HepG2 (cell line): ENCODE measurements around the gene GPR107. TPM values are rescaled to one million over a fixed set of nuclear protein-coding genes. Genes with fewer than 3 reads are reported as not detected.
A peak's percentile ranks its signal among the peaks of the same experiment; 100 is the strongest.

Experiments used
- ARNTL ChIP-seq: sonication (generic); formaldehyde crosslinking; IDR thresholded peaks from 2 replicates; pipeline ENCODE4 v1.4.0; 2020; ENCODE audit warnings: mild to moderate bottlenecking, missing genetic modification reagents
- GABPA ChIP-seq, 2 experiments: IDR thresholded peaks; 2 replicates each; pipeline ENCODE4 v1.6.1; 2011 to 2016; ENCODE audit warnings: low read depth in 2 of 2, low read length in 1 of 2, missing biosample characterization in 1 of 2, missing genetic modification characterization in 1 of 2
- GTF2F1 ChIP-seq: fragments of 150-350 bp; IDR thresholded peaks from 2 replicates; pipeline ENCODE4 v1.6.1; 2014; ENCODE audit warnings: low read length
- HOXA7 ChIP-seq: sonication (generic); formaldehyde crosslinking; IDR thresholded peaks from 2 replicates; pipeline ENCODE4 v1.8.1; 2022; ENCODE audit warnings: mild to moderate bottlenecking, missing genetic modification reagents, moderate library complexity
- KAT8 ChIP-seq: IDR thresholded peaks from 2 replicates; pipeline ENCODE4 v1.6.1; 2016; ENCODE audit warnings: missing genetic modification reagents, missing compliant biosample characterization
- KMT2B ChIP-seq: IDR thresholded peaks from 2 replicates; pipeline ENCODE4 v1.6.1; 2016; ENCODE audit warnings: missing genetic modification reagents, missing compliant biosample characterization
- NR2F6 ChIP-seq, 2 experiments: IDR thresholded peaks; 2 replicates each; pipeline ENCODE4 v1.6.1; 2016; ENCODE audit warnings: antibody characterized with exemption in 1 of 2, mild to moderate bottlenecking in 1 of 2
- PPARG ChIP-seq: conservative IDR thresholded peaks from 2 replicates; pipeline ENCODE4 v1.6.1; 2016; ENCODE audit warnings: missing biosample characterization, missing genetic modification reagents
- SAFB2 ChIP-seq: sonication (generic); formaldehyde crosslinking; IDR thresholded peaks from 2 replicates; pipeline ENCODE4 v1.5.1; 2020; ENCODE audit warnings: missing genetic modification reagents, low read depth, mild to moderate bottlenecking, borderline replicate concordance
- SOX6 ChIP-seq, 2 experiments: fragments of 450-650 bp in 1 of 2; sonication (generic) in 1 of 2; formaldehyde crosslinking in 1 of 2; IDR thresholded peaks; 2 replicates each; pipeline versions ENCODE4 v1.4.0 to v1.6.1; 2017 to 2020; ENCODE audit warnings: antibody characterized with exemption in 1 of 2, mild to moderate bottlenecking in 1 of 2, missing genetic modification reagents in 1 of 2
- ZNF292 ChIP-seq: sonication (generic); formaldehyde crosslinking; IDR thresholded peaks from 2 replicates; pipeline ENCODE4 v1.8.1; 2022; ENCODE audit warnings: mild to moderate bottlenecking, low read depth, missing genetic modification reagents, borderline replicate concordance
- ZNF343 ChIP-seq: sonication (generic); formaldehyde crosslinking; IDR thresholded peaks from 2 replicates; pipeline ENCODE4 v1.4.0; 2020; ENCODE audit warnings: mild to moderate bottlenecking, missing genetic modification reagents
- ZNF496 ChIP-seq: sonication (generic); formaldehyde crosslinking; IDR thresholded peaks from 2 replicates; pipeline ENCODE4 v1.8.1; 2023; ENCODE audit warnings: mild to moderate bottlenecking, moderate library complexity, missing genetic modification reagents; ENCODE audit not compliant: insufficient replicate concordance
- ZNF839 ChIP-seq: sonication (generic); formaldehyde crosslinking; IDR thresholded peaks from 2 replicates; pipeline ENCODE4 v1.4.0; 2020; ENCODE audit warnings: missing genetic modification reagents, mild to moderate bottlenecking, borderline replicate concordance
- polyA plus RNA-seq, 8 experiments: library from polyadenylated mRNA; depleted of rRNA in 3 of 8; stranded (reverse) in 7 of 8; unstranded in 1 of 8; fragments of >200 nt; fragmentation: Illumina TruSeq in 4 of 8; extraction: Trizol in 4 of 8; gene quantifications; 2 replicates each; pipeline versions ENCODE4 v1.2.1 to v1.2.3, GENCODE V29; 2011 to 2016; ENCODE audit warnings: low read depth in 4 of 8, missing spikeins in 1 of 8, mixed read lengths in 1 of 8; ENCODE audit not compliant: insufficient read depth in 1 of 8
- total RNA-seq, 5 experiments: library from RNA; depleted of rRNA; stranded (reverse); fragments of >200 nt; fragmentation: Illumina TruSeq; extraction: Trizol; gene quantifications; 2 replicates each; pipeline ENCODE4 v1.2.3, GENCODE V29; 2016; ENCODE audit warnings: low read depth in 1 of 5
- TF ChIP-seq, protein P1 (sequence below): sonication (generic); formaldehyde crosslinking; IDR thresholded peaks from 2 replicates; pipeline ENCODE4 v1.5.0; 2020; ENCODE audit warnings: mild to moderate bottlenecking, missing genetic modification reagents, moderate library complexity
- TF ChIP-seq, protein P2 (sequence below): sonication (generic); formaldehyde crosslinking; IDR thresholded peaks from 2 replicates; pipeline ENCODE4 v1.4.0; 2020; ENCODE audit warnings: missing genetic modification reagents
- TF ChIP-seq, protein P3 (sequence below): IDR thresholded peaks from 2 replicates; pipeline ENCODE4 v1.6.1; 2012; ENCODE audit warnings: low read depth, low read length, improper control_type of control experiment
- TF ChIP-seq, protein P4 (sequence below): sonication (generic); formaldehyde crosslinking; IDR thresholded peaks from 2 replicates; pipeline ENCODE4 v1.4.0; 2020; ENCODE audit warnings: missing genetic modification reagents; ENCODE audit errors: not compliant biosample characterization
- TF ChIP-seq, protein P5 (sequence below): sonication (generic); formaldehyde crosslinking; IDR thresholded peaks from 2 replicates; pipeline ENCODE4 v1.8.0; 2022; ENCODE audit warnings: missing genetic modification reagents, mild to moderate bottlenecking, moderate library complexity, borderline replicate concordance
- TF ChIP-seq, protein P6 (sequence below): IDR thresholded peaks from 2 replicates; pipeline ENCODE4 v1.6.1; 2016; ENCODE audit warnings: missing compliant biosample characterization, missing genetic modification reagents, borderline replicate concordance

Gene GPR107
- total and polyA plus RNA-seq, 2 of the 13 experiments (the other 11 are each of a cell fraction or from before 2014, with no cell fraction given) = 22.5 to 24.4 TPM

DNA sequence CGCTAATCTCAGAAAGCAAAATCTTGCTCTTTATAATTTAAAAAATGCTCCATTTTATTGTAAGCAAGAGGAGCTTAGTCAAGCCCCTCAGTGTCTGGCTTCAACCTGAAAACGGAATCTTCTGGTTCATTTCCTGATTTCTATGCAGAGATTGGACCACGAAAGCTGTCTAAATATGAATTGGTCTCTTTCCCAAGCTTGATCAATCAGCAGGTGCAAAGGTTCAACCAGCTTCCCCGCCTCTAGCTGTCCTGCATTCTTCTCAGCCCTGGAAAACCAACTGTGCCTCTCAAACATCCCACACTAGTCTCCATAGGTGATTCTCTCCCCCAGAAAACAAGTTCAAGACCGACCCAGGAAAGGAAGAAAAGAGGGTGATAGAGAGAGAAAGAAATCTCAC, 45.2 kb upstream of the GPR107 start (continued):
- TF ChIP-seq SAFB2 (CRISPR knock-in tag) = no peak
- TF ChIP-seq ZNF496 (CRISPR knock-in tag) = no peak
- no peak for TF ChIP-seq PPARG (CRISPR knock-in tag)
- peak; percentile 50; the same call in 1 of the 2 replicates for TF ChIP-seq ZNF292 (CRISPR knock-in tag)
- no peak for TF ChIP-seq GTF2F1
- TF ChIP-seq KMT2B (CRISPR knock-in tag) = 0 out of 2 replicates have a peak, but pooled peaks have one; percentile 29
- TF ChIP-seq, protein P1, sequence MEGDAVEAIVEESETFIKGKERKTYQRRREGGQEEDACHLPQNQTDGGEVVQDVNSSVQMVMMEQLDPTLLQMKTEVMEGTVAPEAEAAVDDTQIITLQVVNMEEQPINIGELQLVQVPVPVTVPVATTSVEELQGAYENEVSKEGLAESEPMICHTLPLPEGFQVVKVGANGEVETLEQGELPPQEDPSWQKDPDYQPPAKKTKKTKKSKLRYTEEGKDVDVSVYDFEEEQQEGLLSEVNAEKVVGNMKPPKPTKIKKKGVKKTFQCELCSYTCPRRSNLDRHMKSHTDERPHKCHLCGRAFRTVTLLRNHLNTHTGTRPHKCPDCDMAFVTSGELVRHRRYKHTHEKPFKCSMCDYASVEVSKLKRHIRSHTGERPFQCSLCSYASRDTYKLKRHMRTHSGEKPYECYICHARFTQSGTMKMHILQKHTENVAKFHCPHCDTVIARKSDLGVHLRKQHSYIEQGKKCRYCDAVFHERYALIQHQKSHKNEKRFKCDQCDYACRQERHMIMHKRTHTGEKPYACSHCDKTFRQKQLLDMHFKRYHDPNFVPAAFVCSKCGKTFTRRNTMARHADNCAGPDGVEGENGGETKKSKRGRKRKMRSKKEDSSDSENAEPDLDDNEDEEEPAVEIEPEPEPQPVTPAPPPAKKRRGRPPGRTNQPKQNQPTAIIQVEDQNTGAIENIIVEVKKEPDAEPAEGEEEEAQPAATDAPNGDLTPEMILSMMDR = no peak
- TF ChIP-seq, protein P2, sequence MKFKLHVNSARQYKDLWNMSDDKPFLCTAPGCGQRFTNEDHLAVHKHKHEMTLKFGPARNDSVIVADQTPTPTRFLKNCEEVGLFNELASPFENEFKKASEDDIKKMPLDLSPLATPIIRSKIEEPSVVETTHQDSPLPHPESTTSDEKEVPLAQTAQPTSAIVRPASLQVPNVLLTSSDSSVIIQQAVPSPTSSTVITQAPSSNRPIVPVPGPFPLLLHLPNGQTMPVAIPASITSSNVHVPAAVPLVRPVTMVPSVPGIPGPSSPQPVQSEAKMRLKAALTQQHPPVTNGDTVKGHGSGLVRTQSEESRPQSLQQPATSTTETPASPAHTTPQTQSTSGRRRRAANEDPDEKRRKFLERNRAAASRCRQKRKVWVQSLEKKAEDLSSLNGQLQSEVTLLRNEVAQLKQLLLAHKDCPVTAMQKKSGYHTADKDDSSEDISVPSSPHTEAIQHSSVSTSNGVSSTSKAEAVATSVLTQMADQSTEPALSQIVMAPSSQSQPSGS (CRISPR knock-in tag) = peak; percentile 16; the same call in 1 of the 2 replicates
- peak; percentile 17; the same call in 1 of the 2 replicates for TF ChIP-seq KAT8 (CRISPR knock-in tag)
- no peak for TF ChIP-seq GABPA (IDR thresholded peaks at IDR 0.05; ENCODE audit: low read depth, low read length)
- 0 out of 2 replicates have a peak, but pooled peaks have one; percentile 15 for TF ChIP-seq GABPA (CRISPR knock-in tag; IDR thresholded peaks at IDR 0.05; ENCODE audit: low read depth)
- TF ChIP-seq ZNF839 (CRISPR knock-in tag) = no peak
- TF ChIP-seq, protein P3, sequence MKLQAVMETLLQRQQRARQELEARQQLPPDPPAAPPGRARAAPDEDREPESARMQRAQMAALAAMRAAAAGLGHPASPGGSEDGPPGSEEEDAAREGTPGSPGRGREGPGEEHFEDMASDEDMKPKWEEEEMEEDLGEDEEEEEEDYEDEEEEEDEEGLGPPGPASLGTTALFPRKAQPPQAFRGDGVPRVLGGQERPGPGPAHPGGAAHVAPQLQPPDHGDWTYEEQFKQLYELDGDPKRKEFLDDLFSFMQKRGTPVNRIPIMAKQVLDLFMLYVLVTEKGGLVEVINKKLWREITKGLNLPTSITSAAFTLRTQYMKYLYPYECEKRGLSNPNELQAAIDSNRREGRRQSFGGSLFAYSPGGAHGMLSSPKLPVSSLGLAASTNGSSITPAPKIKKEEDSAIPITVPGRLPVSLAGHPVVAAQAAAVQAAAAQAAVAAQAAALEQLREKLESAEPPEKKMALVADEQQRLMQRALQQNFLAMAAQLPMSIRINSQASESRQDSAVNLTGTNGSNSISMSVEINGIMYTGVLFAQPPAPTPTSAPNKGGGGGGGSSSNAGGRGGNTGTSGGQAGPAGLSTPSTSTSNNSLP = peak; percentile 68; the same call in 1 of the 2 replicates
- no peak for TF ChIP-seq ARNTL (CRISPR knock-in tag)
- no peak for TF ChIP-seq SOX6 (IDR thresholded peaks at IDR 0.05)
- TF ChIP-seq SOX6 (CRISPR knock-in tag; IDR thresholded peaks at IDR 0.05) = peak; percentile 65; the same call in 1 of the 2 replicates
- peak; percentile 34; the same call in 1 of the 2 replicates for TF ChIP-seq NR2F6 (IDR thresholded peaks at IDR 0.05)
- TF ChIP-seq NR2F6 (CRISPR knock-in tag; IDR thresholded peaks at IDR 0.05) = 0 out of 2 replicates have a peak, but pooled peaks have one; percentile 13
- TF ChIP-seq, protein P4, sequence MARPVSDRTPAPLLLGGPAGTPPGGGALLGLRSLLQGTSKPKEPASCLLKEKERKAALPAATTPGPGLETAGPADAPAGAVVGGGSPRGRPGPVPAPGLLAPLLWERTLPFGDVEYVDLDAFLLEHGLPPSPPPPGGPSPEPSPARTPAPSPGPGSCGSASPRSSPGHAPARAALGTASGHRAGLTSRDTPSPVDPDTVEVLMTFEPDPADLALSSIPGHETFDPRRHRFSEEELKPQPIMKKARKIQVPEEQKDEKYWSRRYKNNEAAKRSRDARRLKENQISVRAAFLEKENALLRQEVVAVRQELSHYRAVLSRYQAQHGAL (CRISPR knock-in tag) = no peak
- no peak for TF ChIP-seq HOXA7
- no peak for TF ChIP-seq ZNF343 (CRISPR knock-in tag)
- TF ChIP-seq, protein P5, sequence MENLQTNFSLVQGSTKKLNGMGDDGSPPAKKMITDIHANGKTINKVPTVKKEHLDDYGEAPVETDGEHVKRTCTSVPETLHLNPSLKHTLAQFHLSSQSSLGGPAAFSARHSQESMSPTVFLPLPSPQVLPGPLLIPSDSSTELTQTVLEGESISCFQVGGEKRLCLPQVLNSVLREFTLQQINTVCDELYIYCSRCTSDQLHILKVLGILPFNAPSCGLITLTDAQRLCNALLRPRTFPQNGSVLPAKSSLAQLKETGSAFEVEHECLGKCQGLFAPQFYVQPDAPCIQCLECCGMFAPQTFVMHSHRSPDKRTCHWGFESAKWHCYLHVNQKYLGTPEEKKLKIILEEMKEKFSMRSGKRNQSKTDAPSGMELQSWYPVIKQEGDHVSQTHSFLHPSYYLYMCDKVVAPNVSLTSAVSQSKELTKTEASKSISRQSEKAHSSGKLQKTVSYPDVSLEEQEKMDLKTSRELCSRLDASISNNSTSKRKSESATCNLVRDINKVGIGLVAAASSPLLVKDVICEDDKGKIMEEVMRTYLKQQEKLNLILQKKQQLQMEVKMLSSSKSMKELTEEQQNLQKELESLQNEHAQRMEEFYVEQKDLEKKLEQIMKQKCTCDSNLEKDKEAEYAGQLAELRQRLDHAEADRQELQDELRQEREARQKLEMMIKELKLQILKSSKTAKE = no peak
- TF ChIP-seq, protein P6, sequence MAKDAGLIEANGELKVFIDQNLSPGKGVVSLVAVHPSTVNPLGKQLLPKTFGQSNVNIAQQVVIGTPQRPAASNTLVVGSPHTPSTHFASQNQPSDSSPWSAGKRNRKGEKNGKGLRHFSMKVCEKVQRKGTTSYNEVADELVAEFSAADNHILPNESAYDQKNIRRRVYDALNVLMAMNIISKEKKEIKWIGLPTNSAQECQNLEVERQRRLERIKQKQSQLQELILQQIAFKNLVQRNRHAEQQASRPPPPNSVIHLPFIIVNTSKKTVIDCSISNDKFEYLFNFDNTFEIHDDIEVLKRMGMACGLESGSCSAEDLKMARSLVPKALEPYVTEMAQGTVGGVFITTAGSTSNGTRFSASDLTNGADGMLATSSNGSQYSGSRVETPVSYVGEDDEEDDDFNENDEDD (CRISPR knock-in tag) = no peak
